ENCODE measurements around the gene TARS3.
"Not testable (repeated sequence)": the region's sequence is repeated elsewhere in the genome, so short reads cannot be mapped to it uniquely, and the experiment has no call there.

The TARS3 gene

GRCh38 chr15:101697488-101697887 is 26.8 kb downstream of the TARS3 start:
- DNase-seq: no peak

GRCh38 chr15:101696829-101697228 is 27.4 kb downstream of the TARS3 start:
- DNase-seq: no peak

DNA sequence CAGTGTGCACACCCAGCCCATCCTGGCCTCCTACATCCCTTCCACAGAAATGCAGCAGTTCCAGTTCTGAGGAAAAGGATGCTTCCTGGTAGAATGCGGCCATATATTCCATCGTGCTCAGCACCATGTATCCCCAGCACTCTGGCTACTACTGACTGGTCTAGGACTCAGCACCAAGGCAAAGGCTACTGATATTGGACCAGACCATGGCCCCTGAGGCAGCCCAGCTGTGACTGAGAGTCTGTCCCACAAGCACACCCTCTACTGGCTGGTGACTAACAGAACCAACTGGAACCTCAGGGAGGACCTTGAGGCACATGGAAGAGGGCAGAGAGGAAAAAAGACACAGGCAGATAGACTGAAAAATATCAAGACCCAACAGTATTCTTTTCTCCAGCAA is 30.0 kb downstream of the TARS3 start:
- DNase-seq: no peak

- DNase-seq: peak; percentile 21
Observed at GRCh38 chr15:101692801-101693598, 31.3 kb downstream of the TARS3 start.

DNA sequence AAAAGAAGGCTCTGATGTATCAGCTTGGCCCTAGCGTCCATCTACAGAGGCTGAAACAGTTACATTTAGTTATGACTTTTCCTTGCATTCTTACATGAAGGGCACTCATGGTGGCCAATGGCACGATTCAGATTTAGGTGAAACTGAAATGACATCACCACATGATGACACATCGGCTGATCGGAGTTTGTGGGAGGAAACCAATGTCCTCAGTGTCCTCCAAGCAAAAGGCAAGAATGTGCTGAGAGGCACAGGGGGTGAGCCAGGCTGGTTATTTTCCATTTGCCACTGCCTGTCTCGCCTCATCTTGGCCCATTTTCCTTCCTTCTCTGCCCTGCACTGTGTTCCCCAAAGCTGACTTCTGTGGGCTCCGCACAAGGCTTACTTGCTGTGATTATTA is 34.4 kb downstream of the TARS3 start:
- DNase-seq: peak; percentile 58

DNA sequence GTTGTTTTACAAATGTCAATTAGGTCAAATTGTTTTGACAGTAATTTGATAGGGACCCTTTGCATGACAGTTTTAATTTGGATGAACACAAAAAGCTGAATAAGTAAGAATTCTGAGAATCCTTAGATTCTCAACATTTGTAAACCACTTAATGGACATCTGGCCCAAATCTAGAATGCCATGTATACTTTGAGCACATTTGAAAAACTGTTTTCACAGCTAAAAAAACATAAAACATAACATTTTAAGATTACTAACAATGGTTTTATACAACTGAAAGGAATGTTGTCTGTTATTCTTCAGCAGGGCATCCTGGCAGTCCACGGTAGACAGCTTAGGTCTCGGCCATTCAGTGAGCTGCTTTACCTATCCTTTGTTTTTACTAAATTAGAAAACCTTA is 37.6 kb downstream of the TARS3 start:
- no peak for DNase-seq

- DNase-seq: no peak
Observed at GRCh38 chr15:101684877-101685276, 39.4 kb downstream of the TARS3 start.

GRCh38 chr15:101684384-101684783 is 39.9 kb downstream of the TARS3 start:
- DNase-seq: no peak

GRCh38 chr15:101679806-101680205 is 44.5 kb downstream of the TARS3 start:
- DNase-seq: no peak

- no peak for DNase-seq
Observed at GRCh38 chr15:101676921-101677329, 47.3 kb downstream of the TARS3 start.

GRCh38 chr15:101675796-101676582 is 48.3 kb downstream of the TARS3 start:
- peak; percentile 77 for DNase-seq

- peak; percentile 49 for DNase-seq
Observed at GRCh38 chr15:101675015-101675414, 49.3 kb downstream of the TARS3 start.

- DNase-seq: no peak
Observed at GRCh38 chr15:101672298-101672697, 52.0 kb downstream of the TARS3 start.

- DNase-seq: no peak
Observed at GRCh38 chr15:101669744-101670143, 54.5 kb downstream of the TARS3 start.

DNA sequence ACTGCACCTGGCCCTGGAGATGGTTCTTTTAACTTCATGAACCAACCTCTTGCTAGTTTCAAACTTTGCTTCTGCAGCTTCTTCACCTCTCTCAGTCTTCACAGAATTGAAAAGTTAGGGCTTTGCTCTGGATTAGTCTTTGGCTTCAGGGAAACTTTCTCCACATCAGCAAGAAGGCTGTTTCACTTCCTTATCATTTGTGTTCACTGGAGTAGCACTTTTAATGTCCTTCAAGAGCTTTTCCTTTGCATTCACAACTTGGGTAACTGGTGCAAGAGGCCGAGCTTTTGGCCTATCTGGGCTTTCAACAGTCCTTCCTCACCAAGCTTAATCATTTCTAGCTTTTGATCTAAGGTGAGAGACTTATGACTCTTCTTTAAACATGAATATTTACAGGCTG is 56.4 kb downstream of the TARS3 start:
- no peak for DNase-seq

- DNase-seq: no peak
Observed at GRCh38 chr15:101664303-101664913, 59.9 kb downstream of the TARS3 start.

GRCh38 chr15:101662203-101662602 is 62.1 kb downstream of the TARS3 start:
- DNase-seq: no peak

GRCh38 chr15:101660005-101660404 is 64.3 kb downstream of the TARS3 start:
- no peak for DNase-seq

GRCh38 chr15:101657968-101658784 is 66.1 kb downstream of the TARS3 start:
- DNase-seq: no peak

DNA sequence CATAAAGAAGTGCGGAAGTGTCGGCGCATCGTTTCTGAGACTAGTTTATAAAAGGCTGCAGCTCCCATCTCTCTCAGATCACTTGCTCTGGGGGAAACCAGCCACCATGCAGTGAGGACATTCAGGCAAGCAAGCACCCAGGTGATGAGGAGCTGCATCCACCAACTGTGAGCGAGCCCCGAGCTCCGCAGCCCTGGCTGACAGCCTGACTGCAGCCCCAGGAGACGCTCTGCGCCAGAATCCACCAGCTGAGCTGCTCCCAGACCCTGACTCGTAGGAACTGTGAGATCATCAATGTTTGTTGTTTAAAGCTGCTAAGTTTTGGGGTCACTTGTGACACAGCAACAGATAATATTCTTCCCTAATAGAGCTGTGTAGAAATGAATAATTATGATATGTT is 67.1 kb downstream of the TARS3 start:
- DNase-seq: no peak

DNA sequence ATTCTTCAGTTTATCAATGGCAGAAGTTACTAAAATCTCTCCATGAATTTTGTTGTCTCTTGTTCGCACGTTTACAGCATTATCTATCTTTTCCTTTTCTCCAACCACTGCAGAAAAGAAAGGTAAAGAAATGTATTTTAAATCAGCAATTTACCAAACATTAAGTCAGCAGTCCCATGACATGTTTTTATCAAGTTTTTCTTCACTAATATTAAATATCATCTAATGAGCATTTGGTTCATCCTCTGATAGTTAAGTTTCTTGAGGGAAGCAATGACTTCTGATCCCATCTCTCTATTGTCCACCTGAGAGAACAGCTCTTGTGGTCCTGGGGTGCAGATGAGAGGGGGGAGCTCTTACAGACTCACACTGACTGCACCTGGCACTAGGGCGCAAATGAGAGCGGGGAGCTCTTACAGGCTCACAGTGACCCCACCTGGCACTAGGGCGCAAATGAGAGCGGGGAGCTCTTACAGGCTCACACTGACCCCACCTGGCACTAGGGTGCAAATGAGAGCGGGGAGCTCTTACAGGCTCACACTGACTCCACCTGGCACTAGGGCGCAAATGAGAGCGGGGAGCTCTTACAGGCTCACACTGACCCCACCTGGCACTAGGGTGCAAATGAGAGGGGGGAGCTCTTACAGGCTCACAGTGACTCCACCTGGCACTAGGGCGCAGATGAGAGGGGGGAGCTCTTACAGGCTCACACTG is 69.5 kb downstream of the TARS3 start:
- DNase-seq: not testable (repeated sequence)

DNA sequence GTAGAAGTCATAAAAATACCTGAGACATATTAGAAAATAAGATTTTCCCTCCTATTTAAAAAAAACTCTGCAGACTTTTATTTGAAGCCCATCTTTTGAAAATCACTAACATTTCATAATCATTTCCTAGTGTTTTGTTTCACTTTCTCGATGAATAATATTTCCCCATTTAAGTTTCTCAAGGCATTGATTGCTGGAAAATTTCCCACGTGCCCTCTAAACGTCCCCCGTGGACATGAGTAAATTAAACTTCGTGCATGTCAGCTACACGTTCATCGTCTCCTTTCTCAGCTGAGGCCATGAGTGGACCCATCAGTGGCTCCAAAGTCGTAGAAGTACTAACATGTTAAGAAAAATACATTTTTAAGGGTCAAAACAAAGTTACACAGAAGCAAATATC is 70.1 kb downstream of the TARS3 start:
- DNase-seq: no peak

Measured in activated CD4-positive, alpha-beta T cell treated with anti-CD3 and anti-CD28 coated beads, Interleukin-2, amount 50 U/mL, for 16 hours (primary cell).